IPS DF 6.9 (cell line): Measurements from ENCODE around the gene ARHGEF4.

Experiments
- DNase-seq: peaks from one replicate; pipeline ENCODE4 v3.0.0-alpha.2; 2013; ENCODE audit warnings: low read depth, low spot score
- H3K27ac ChIP-seq: one replicate; pipeline ENCODE4 v1.5.1; 2013; ENCODE audit warnings: low read length, control low read depth
- H3K27me3 ChIP-seq: 2 replicates; pipeline ENCODE4 v1.6.1; 2013; ENCODE audit warnings: mild to moderate bottlenecking, low read length; ENCODE audit not compliant: control insufficient read depth, insufficient read depth
- H3K36me3 ChIP-seq: 2 replicates; pipeline ENCODE4 v1.6.1; 2013; ENCODE audit warnings: low read length; ENCODE audit not compliant: control insufficient read depth, insufficient read depth
- H3K4me1 ChIP-seq: 2 replicates; pipeline ENCODE4 v1.6.1; 2013; ENCODE audit warnings: low read length; ENCODE audit not compliant: control insufficient read depth, insufficient read depth
- H3K4me3 ChIP-seq: 2 replicates; pipeline ENCODE4 v1.5.1; 2013; ENCODE audit warnings: mild to moderate bottlenecking, low read length
- H3K9me3 ChIP-seq: 2 replicates; pipeline ENCODE4 v1.6.1; 2013; ENCODE audit warnings: low read length, inconsistent platforms; ENCODE audit not compliant: control insufficient read depth, insufficient read depth
- WGBS: extraction: QIAGEN DNeasy Blood & Tissue Kit; methylation state at CpG from one replicate; pipeline ENCODE4 v1.1.7; 2013; ENCODE audit warnings: mixed read lengths, missing lambda C conversion rate; ENCODE audit not compliant: insufficient read length, insufficient coverage; 5-methylcytosine and 5-hydroxymethylcytosine counted together

The ARHGEF4 gene

GRCh38 chr2:130908832-130909231, 72.1 kb downstream of the ARHGEF4 start:
- H3K4me3 ChIP-seq, result no peak overlapping the region
- no peak overlapping the region for H3K27ac ChIP-seq
- H3K27me3 ChIP-seq, result no peaks in the 10 kb centered on the region
- DNase-seq, result no peak
- H3K36me3 ChIP-seq, result no peaks in the 10 kb centered on the region
- no CpG with 5 or more reads among the region's 5 CpGs for WGBS
- H3K9me3 ChIP-seq, result no peaks in the 10 kb centered on the region
- peaks cover 2% of the 10 kb centered on the region; the same call in 1 of the 2 replicates for H3K4me1 ChIP-seq

GRCh38 chr2:130910931-130911330, 74.2 kb downstream of the ARHGEF4 start:
- H3K27ac ChIP-seq, result no peak overlapping the region
- no peak for DNase-seq
- peaks cover 2% of the 10 kb centered on the region; the same call in 1 of the 2 replicates for H3K4me1 ChIP-seq
- no peaks in the 10 kb centered on the region for H3K27me3 ChIP-seq
- H3K9me3 ChIP-seq, result no peaks in the 10 kb centered on the region
- WGBS, result no CpG with 5 or more reads among the region's 6 CpGs
- H3K36me3 ChIP-seq, result no peaks in the 10 kb centered on the region
- no peak overlapping the region for H3K4me3 ChIP-seq

GRCh38 chr2:130911482-130911881, 74.8 kb downstream of the ARHGEF4 start:
- H3K27ac ChIP-seq, result no peak overlapping the region
- no peak for DNase-seq
- no CpG with 5 or more reads among the region's 5 CpGs for WGBS
- no peaks in the 10 kb centered on the region for H3K9me3 ChIP-seq
- H3K36me3 ChIP-seq, result no peaks in the 10 kb centered on the region
- peaks cover 2% of the 10 kb centered on the region for H3K4me1 ChIP-seq
- H3K4me3 ChIP-seq, result no peak overlapping the region
- no peaks in the 10 kb centered on the region for H3K27me3 ChIP-seq

GRCh38 chr2:130911996-130912395, 75.3 kb downstream of the ARHGEF4 start:
- H3K4me1 ChIP-seq, result peaks cover 2% of the 10 kb centered on the region
- H3K27ac ChIP-seq, result no peak overlapping the region
- no peak for DNase-seq
- no peaks in the 10 kb centered on the region for H3K27me3 ChIP-seq
- no peak overlapping the region for H3K4me3 ChIP-seq
- no CpG with 5 or more reads among the region's 15 CpGs for WGBS
- H3K36me3 ChIP-seq, result no peaks in the 10 kb centered on the region
- H3K9me3 ChIP-seq, result no peaks in the 10 kb centered on the region

- no CpG with 5 or more reads among the region's 4 CpGs for WGBS
- H3K27me3 ChIP-seq, result no peaks in the 10 kb centered on the region
- no peak for DNase-seq
- H3K36me3 ChIP-seq, result no peaks in the 10 kb centered on the region
- no peaks in the 10 kb centered on the region for H3K9me3 ChIP-seq
- H3K27ac ChIP-seq, result no peak overlapping the region
- H3K4me1 ChIP-seq, result peaks cover 2% of the 10 kb centered on the region
- no peak overlapping the region for H3K4me3 ChIP-seq
Measured at GRCh38 chr2:130912471-130912870, 75.8 kb downstream of the ARHGEF4 start.

- H3K4me1 ChIP-seq, result peaks cover 2% of the 10 kb centered on the region
- no CpG with 5 or more reads among the region's 6 CpGs for WGBS
- no peaks in the 10 kb centered on the region for H3K9me3 ChIP-seq
- no peaks in the 10 kb centered on the region for H3K27me3 ChIP-seq
- no peak overlapping the region for H3K4me3 ChIP-seq
- H3K27ac ChIP-seq, result no peak overlapping the region
- DNase-seq, result no peak
- no peaks in the 10 kb centered on the region for H3K36me3 ChIP-seq
Measured at GRCh38 chr2:130913891-130914290, 77.2 kb downstream of the ARHGEF4 start.

- no peaks in the 10 kb centered on the region for H3K9me3 ChIP-seq
- peaks cover 2% of the 10 kb centered on the region for H3K4me1 ChIP-seq
- WGBS, result no CpG with 5 or more reads among the region's 5 CpGs
- DNase-seq, result no peak
- H3K27ac ChIP-seq, result no peak overlapping the region
- no peak overlapping the region for H3K4me3 ChIP-seq
- H3K27me3 ChIP-seq, result no peaks in the 10 kb centered on the region
- no peaks in the 10 kb centered on the region for H3K36me3 ChIP-seq
Measured at GRCh38 chr2:130915149-130915548, 78.4 kb downstream of the ARHGEF4 start.

GRCh38 chr2:130915595-130916437, 79.1 kb downstream of the ARHGEF4 start:
- no peak overlapping the region for H3K27ac ChIP-seq
- H3K4me3 ChIP-seq, result no peak overlapping the region
- H3K9me3 ChIP-seq, result no peaks in the 10 kb centered on the region
- H3K4me1 ChIP-seq, result peaks cover 2% of the 10 kb centered on the region
- WGBS, result no CpG with 5 or more reads among the region's 50 CpGs
- H3K27me3 ChIP-seq, result no peaks in the 10 kb centered on the region
- H3K36me3 ChIP-seq, result no peaks in the 10 kb centered on the region
- no peak for DNase-seq

- WGBS, result no CpG with 5 or more reads among the region's 19 CpGs
- H3K27ac ChIP-seq, result no peak overlapping the region
- H3K36me3 ChIP-seq, result no peaks in the 10 kb centered on the region
- H3K9me3 ChIP-seq, result no peaks in the 10 kb centered on the region
- H3K4me3 ChIP-seq, result no peak overlapping the region
- peaks cover 2% of the 10 kb centered on the region for H3K4me1 ChIP-seq
- no peak for DNase-seq
- no peaks in the 10 kb centered on the region for H3K27me3 ChIP-seq
Measured at GRCh38 chr2:130916438-130916705, 79.7 kb downstream of the ARHGEF4 start.

- Histone ChIP-seq H3K36me3 (no peaks in the 10 kb centered on the region), H3K4me3 (no peak overlapping the region), H3K4me1 (no peaks in the 10 kb centered on the region; the same call in 1 of the 2 replicates), H3K27me3 (no peaks in the 10 kb centered on the region), H3K27ac (no peak overlapping the region), H3K9me3 (no peaks in the 10 kb centered on the region)
- DNase-seq, result no peak
- WGBS, result no CpG with 5 or more reads among the region's 24 CpGs
Measured at GRCh38 chr2:130917006-130917688, 80.4 kb downstream of the ARHGEF4 start.
